GM12892 (cell line): ENCODE results near the gene SELENOM.
"Not testable (repeated sequence)": the region's sequence is repeated elsewhere in the genome, so short reads cannot be mapped to it uniquely, and the experiment has no call there.

Experiments
- DNase-seq: peaks from one replicate; pipeline ENCODE4 v3.0.0; 2011; ENCODE audit not compliant: insufficient read length
- FAIRE-seq: peaks from 2 replicates; lab custom pipeline; 2011; peaks lifted over from hg19 to GRCh38; lab: Jason Lieb, UNC
- POLR2A ChIP-seq: IDR thresholded peaks from 2 replicates; pipeline ENCODE4 v1.6.1; 2011; ENCODE audit warnings: low read depth, low read length, control low read depth
- POLR2AphosphoS5 ChIP-seq: IDR thresholded peaks from 2 replicates; pipeline ENCODE4 v1.6.1; 2011; ENCODE audit warnings: low read depth, low read length, control low read depth
- TAF1 ChIP-seq: IDR thresholded peaks from 2 replicates; pipeline ENCODE4 v1.6.1; 2011; ENCODE audit warnings: low read depth, mild to moderate bottlenecking, control low read depth, low read length, borderline replicate concordance

SELENOM gene

DNA sequence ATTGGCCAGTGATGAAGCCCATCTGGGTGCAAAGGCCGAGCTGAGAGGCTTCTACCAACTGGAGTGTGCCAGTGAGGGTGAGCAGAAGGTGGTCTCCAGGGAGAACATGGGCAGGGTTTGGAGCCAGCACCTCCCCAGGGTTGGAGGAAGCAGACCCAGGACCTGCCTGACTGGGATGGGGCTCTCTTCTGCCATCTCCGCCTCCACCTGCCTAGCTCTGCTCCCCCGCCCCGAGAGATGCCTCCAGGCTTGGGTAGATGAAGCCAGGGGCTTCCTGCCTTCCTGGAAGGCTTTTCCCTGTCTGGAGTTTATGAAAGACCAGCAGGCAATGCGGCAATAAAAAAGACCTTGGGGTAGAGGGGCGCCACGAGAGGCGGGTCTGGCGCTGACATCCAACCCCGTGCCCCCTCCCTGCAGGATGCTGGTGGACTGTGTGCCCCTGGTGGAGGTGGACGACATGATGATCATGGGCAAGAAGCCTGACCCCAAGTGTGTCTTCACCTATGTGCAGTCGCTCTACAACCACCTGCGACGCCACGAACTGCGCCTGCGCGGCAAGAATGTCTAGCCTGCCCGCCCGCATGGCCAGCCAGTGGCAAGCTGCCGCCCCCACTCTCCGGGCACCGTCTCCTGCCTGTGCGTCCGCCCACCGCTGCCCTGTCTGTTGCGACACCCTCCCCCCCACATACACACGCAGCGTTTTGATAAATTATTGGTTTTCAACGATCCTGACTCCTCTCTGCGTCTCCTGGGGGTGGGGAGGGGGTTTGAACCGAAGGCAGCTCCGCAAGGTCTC, 3.3 kb downstream of the SELENOM start:
- FAIRE-seq (no peak), DNase-seq (no peak)
- TF ChIP-seq TAF1, result no peak
- TF ChIP-seq POLR2AphosphoS5, result no peak
- TF ChIP-seq POLR2A, result no peak

DNA sequence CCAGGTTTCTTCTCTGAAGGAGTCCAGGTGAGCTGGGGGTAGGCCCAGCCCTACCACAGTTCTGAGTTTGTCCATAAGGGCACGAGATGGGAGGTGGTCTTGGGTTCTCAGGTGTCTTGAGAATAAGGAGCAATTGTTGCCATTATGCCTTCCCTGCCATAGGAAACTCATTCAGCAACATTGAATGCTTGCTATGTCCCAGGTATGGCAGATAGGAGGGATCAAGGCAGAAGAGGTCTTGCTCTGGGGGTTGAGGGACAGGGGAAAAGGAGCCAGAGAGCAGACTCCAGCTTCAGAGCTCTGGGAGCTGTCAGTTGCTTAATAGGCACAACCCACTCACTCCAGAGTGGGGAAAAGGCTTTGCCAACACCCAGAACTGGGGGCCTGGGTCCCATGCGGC, 4.3 kb downstream of the SELENOM start:
- TF ChIP-seq POLR2AphosphoS5 (no peak), POLR2A (no peak), TAF1 (no peak)
- DNase-seq (no peak), FAIRE-seq (no peak)

DNA sequence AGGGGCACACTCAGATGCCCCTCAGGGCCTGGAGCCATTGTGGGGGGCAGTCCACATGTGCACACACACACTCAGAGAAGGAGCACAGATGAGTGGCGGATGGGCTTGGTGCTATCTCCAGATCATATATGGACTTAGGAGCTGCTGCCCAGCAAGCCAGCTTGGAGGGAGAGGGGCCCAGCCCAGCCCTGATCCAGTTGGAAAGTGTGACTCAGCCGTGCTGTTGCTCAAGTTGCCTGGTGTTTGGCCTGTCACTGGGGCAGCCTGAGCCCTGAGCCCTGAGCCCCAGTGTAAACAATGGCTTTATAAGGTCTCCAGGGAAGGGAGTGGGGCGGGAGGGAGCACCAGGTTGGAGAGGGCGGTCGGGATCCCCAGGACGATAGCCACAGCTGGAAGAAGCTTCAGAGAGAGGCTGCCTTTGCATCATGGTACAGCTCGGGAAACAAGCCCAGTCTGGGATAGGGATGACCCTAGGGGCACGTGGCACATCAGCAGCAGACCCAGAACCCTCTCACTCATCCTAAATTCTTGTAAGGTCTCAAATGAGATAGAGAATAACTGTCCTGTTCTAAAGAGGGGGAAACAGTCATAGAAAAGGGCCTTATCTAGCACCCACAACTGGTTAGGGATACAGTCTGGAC, 4.8 kb downstream of the SELENOM start:
- TF ChIP-seq POLR2AphosphoS5 (no peak), TAF1 (no peak), POLR2A (no peak)
- FAIRE-seq (no peak), DNase-seq (no peak)

DNA sequence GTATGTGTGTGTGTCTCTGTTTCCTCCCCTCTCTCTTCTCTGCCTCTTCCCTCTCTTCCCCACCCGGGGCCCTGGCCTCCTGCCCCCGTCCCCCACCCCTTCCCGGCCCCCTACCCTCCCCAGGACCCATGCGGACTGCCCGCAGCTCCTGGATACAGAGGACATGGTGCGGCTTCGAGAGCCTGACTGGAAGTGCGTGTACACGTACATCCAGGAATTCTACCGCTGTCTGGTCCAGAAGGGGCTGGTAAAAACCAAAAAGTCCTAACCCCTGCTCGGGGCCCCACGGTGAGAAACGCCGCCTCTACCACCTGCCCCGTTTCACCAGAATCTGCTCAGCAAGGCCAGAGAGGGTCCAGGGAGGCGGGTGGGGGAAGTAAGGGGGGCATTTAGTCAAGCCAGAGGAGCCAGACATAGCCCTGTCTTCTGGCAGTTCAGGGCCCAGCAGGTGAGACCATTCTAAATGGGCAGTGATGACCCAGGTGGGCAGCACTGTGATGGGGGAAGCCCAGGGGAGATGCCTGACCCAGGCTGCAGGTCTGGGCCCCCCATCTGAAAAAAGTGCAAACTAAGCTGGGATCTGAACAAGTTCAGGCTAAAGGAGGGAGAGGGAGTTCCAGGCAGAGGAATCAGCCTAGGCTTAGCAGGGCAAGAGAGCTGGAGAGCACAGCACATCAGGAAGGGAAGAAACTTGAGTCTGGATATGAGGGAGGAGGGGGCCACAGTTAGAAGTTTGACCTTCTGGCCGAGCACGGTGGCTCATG, 6.4 kb downstream of the SELENOM start:
- DNase-seq (no peak), FAIRE-seq (no peak)
- no peak for TF ChIP-seq POLR2A
- no peak for TF ChIP-seq POLR2AphosphoS5
- no peak for TF ChIP-seq TAF1

DNA sequence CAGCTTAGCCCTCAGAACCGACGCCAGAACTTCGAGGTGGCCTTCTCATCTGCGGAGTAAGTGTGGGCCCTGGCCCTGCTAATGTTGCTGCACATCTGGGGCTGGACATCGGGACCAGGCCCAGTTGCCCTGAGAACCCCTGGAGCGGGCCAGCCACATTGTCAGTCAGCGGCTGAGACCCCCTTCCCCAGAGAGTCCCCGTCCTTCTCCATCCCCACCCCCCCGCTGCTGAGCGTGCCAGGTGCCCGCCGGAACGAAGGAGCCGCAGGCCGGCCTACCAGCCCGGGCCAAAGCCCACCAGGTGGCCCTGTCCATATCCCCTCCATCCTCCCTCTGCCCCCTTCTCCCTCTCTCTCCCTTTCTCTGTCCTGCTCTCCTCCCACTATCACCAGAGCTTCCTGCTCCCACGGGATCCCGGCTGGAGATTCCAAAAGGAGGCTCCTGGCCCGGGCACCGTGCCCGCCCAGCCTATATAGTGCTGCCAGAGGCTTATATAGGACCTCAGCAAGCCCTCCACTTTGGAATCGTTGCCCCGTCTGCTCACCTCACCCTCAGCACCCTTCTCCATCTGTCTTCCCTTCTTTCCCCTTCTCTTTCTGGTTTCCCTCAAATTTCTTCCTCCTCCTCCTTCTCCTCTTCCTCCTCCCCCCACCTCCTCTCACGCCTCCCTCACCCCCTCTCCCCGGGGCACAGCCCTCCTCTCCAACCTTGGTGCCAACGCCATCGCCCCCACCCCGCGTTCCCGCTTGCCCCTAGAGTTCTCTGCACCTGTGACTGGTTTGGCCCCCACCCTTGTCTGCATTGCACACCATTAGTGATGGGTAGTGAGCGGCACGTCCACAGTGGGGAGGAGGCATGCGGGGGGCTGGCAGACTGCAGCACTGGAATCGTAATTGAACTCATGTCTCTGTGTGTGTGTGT, 7.3 kb downstream of the SELENOM start:
- FAIRE-seq (no peak), DNase-seq (no peak)

DNA sequence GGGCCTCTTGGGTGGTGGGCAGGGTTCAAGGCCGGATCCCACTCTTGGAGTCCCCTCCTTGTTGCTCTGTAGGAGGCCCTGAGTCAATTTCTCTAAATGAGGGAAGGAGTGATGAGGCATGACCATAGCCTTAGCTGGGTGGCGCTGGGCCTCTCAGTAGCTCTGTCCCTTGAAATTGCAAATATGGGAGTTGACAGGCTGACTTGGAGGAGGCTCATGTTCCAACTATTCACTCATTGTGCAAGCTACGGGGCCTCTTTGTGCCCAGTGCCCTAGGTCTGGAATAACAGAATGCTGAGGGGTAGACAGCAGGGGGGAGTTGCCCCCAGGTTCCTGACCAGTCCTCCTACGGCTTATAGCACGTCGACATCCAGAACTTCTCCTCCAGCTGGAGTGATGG, 8.0 kb downstream of the SELENOM start:
- DNase-seq, result no peak
- FAIRE-seq, result no peak
- TF ChIP-seq TAF1 (no peak), POLR2AphosphoS5 (no peak), POLR2A (no peak)

More for the DNA sequence above, 7.3 kb downstream of the SELENOM start:
- no peak for TF ChIP-seq POLR2AphosphoS5

DNA sequence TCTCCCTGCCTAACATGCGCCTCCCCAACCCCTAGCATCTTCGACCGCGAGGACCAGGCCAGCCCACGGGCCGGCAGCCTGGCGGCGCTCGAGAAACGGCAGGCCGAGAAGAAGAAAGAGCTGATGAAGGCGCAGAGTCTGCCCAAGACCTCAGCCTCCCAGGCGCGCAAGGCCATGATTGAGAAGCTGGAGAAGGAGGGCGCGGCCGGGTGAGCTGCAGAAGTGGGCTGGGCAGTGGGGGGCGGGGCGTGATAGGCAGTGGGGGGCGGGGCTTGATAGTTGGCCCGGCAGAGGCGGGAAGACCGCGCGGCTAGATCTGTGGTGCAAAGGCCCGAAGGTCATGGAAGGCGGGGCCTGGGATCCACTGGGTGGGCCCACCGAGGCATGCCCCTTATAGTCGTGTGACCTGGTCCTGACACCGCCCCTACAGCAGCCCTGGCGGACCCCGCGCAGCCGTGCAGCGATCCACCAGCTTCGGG, 8.7 kb downstream of the SELENOM start:
- no peak for DNase-seq
- TF ChIP-seq POLR2A, result no peak
- TF ChIP-seq POLR2AphosphoS5, result no peak
- no peak for TF ChIP-seq TAF1
- FAIRE-seq, result no peak

DNA sequence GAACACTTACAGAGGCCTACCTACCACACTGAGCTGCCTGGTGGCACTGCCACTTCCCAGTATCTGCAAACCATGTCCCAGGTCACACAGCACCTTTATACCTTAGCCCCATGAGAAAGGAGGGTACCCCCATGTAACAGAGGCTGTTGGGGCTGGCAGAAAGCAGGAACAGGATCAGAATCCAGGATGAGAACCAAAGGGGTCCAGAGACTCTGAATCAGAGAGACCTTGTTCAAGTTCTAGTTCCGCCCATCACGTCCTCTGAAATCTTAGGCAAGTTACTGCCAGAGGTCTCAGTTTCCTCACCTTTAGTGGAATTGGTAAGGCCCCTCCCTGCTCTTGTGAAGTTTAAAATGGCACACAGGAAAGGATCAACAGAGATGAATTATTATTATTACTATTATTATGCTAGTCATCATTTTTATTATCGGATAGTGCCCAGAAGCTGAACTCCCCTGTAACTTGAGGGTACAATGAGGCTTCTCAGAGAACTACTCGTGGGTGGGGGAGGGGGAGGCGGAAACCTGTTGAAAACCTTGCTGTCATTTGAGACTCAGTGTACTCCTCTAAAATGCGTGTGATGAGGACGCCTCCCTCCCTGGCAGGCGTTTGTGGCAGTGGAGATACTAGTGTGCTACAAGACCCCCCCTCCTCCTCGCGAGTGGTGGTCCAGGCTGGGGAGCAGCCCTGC, 9.3 kb downstream of the SELENOM start:
- FAIRE-seq (no peak), DNase-seq (no peak)
- no peak for TF ChIP-seq POLR2AphosphoS5
- no peak for TF ChIP-seq TAF1
- TF ChIP-seq POLR2A, result no peak

DNA sequence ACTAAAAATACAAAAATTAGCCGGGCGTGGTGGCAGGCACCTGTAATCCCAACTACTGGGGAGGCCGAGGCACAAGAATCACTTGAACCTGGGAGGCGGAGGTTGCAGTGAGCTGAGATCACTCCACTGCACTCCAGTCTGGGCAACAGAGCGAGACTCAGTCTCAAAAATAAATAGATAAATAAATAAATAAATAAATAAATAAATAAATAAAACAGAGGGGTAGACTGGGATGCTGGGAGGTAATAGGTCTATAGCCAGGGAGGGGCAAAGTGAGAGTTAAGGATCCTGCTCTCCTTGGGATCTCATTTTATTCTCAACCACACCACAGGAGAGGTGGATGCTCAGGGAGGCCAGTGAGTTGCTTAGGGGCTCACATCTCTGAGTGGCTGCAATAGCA, 9.8 kb downstream of the SELENOM start:
- not testable (repeated sequence) for FAIRE-seq, DNase-seq

DNA sequence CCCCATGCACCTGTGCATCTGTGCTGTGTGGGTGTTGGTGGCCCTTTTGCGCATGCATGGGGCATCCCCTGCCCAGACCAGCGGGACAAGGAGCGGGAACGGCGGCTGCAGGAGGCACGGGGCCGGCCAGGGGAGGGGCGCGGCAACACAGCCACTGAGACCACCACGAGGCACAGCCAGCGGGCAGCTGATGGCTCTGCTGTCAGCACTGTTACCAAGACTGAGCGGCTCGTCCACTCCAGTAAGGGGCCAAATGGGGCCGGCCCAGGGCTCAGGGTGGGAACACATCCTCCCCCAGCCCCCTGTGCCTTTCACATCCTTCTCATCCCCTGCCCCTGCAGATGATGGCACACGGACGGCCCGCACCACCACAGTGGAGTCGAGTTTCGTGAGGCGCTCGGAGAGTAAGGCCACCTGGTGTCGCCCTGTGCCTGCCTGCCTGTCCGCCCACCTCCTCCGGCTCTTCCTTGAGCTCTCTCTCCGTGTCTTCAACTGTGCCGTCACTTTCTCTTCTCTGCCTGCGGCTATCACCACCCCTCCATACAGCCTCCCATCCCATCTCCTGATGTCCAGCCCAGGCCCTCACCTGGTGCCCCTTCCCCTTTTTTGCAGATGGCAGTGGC, 10.6 kb downstream of the SELENOM start:
- FAIRE-seq (no peak), DNase-seq (no peak)
- TF ChIP-seq POLR2AphosphoS5 (no peak), TAF1 (no peak)
